Fibroblast of the aortic adventitia (primary cell): ENCODE measurements around the gene XIAP. TPM values are rescaled to one million over a fixed set of nuclear protein-coding genes. Genes with fewer than 3 reads are reported as not detected.
A peak's percentile ranks its signal among the peaks of the same experiment; 100 is the strongest.

Experiments used
- DNase-seq: peaks from one replicate; pipeline ENCODE4 v3.0.0-alpha.2; 2010; ENCODE audit warnings: low read depth
- H3K4me3 ChIP-seq: 2 replicates; pipeline ENCODE4 v1.5.1; 2011; ENCODE audit warnings: low read depth, mild to moderate bottlenecking, control low read depth, low read length, moderate library complexity
- total RNA-seq: library from RNA; depleted of rRNA; stranded (reverse); fragments of >200 nt; gene quantifications from 2 replicates; pipeline ENCODE4 v1.2.3, GENCODE V29; 2012; ENCODE audit warnings: low replicate concordance
- TF ChIP-seq, protein P1 (sequence below): IDR thresholded peaks from 2 replicates; pipeline ENCODE4 v1.5.1; 2011; ENCODE audit warnings: mild to moderate bottlenecking, low read length, control low read depth, inconsistent platforms; ENCODE audit not compliant: insufficient read depth

XIAP gene
- total RNA-seq, 1 donor = 35.6 TPM

DNA sequence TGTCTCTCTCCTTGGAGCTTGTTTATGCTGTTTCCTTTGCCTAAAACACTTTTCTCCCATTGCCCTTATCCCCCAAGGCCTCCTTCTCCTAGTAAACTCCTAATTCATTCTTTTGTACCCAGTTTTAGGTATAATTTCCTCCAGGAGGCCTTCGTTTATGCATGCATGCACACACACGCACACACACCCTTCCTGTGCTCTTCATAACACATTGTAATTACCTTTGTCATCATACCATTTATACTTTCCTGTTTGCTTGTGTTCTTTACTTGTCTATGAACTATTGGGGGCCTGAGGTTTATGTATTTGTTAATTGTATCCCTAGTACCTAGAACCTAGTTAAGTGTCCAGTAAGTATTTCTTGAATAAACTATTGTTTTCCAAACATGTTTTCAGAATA is 45.5 kb downstream of the XIAP start:
- TF ChIP-seq, protein P1, sequence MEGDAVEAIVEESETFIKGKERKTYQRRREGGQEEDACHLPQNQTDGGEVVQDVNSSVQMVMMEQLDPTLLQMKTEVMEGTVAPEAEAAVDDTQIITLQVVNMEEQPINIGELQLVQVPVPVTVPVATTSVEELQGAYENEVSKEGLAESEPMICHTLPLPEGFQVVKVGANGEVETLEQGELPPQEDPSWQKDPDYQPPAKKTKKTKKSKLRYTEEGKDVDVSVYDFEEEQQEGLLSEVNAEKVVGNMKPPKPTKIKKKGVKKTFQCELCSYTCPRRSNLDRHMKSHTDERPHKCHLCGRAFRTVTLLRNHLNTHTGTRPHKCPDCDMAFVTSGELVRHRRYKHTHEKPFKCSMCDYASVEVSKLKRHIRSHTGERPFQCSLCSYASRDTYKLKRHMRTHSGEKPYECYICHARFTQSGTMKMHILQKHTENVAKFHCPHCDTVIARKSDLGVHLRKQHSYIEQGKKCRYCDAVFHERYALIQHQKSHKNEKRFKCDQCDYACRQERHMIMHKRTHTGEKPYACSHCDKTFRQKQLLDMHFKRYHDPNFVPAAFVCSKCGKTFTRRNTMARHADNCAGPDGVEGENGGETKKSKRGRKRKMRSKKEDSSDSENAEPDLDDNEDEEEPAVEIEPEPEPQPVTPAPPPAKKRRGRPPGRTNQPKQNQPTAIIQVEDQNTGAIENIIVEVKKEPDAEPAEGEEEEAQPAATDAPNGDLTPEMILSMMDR = no peak
- no peak for DNase-seq
- H3K4me3 ChIP-seq = no peak overlapping the region

DNA sequence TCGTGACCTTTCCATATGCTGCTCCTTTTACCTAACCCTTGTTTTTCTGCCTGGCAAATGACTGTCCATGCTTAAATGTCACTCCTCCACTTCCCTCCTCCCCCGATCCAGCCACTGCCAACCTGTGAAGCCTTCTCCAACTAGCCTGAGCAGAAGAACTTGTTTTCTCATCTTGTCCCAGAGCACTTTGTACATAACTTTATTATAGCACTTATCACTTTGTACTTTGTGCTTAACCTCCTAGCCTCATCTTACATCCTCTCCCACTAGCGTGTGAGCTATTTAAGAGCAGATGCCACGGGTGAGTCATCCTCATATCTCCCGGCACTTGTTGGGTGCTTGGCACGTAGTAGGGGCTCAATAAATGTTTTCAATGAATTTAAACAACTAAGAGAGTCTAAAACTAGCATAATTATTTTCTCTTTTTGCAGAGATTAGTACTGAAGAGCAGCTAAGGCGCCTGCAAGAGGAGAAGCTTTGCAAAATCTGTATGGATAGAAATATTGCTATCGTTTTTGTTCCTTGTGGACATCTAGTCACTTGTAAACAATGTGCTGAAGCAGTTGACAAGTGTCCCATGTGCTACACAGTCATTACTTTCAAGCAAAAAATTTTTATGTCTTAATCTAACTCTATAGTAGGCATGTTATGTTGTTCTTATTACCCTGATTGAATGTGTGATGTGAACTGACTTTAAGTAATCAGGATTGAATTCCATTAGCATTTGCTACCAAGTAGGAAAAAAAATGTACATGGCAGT is 46.9 kb downstream of the XIAP start:
- H3K4me3 ChIP-seq = no peak overlapping the region
- TF ChIP-seq, protein P1 = no peak
- no peak for DNase-seq

DNA sequence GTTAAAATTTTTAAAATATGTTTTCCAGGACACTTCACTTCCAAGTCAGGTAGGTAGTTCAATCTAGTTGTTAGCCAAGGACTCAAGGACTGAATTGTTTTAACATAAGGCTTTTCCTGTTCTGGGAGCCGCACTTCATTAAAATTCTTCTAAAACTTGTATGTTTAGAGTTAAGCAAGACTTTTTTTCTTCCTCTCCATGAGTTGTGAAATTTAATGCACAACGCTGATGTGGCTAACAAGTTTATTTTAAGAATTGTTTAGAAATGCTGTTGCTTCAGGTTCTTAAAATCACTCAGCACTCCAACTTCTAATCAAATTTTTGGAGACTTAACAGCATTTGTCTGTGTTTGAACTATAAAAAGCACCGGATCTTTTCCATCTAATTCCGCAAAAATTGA is 49.7 kb downstream of the XIAP start:
- peak; percentile 44 for DNase-seq
- H3K4me3 ChIP-seq = no peak overlapping the region
- TF ChIP-seq, protein P1 = no peak

DNA sequence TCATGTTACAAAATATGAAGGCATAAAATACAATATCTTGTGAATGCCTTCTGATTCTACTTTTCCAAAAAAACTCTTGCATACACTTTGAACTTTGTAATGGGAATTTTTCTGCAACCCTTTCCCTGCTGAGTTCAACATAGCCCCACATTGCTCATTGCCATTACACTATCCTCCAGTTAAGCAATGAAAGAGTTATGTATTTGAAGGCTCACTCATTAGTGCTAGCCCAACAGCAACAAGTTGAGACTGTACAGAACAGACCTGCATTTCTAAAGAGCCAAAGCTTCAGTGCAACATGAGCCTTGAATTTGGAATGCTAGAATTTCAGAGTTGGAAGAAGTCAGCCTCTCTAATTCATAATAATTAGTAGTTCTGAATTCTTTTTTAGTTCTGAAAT is 57.2 kb downstream of the XIAP start:
- no peak overlapping the region for H3K4me3 ChIP-seq
- TF ChIP-seq, protein P1 = no peak
- peak; percentile 16 for DNase-seq

DNA sequence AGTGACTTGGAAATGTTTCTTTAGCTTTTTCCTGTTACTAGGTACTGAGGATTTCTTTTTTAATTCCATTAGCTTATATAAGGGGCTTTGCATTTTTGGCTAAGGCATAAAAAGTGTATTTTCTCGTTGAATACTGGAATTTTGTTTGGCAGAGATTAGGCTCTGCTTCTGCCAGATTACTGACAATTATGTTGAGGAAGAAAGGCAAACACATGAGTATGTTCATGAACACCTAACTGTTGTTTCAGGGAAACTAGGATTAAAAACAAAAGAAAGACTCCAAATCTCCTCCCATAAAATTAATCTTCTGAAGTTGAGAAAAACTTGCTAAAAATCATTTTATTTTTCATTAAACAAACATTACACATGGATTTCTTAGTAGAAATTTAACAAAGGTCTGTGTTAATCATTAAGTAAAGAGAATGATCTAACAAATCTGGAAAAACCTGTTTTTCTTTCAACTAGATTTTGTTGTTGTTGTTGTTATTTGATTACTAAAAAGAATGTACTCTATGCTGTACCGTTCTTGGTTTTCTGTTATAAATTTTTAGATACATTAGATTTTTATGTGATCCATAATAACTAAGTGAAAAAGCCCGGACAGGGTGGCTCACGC is 58.4 kb downstream of the XIAP start:
- no peak overlapping the region for H3K4me3 ChIP-seq
- TF ChIP-seq, protein P1 = no peak
- peak; percentile 25 for DNase-seq

DNA sequence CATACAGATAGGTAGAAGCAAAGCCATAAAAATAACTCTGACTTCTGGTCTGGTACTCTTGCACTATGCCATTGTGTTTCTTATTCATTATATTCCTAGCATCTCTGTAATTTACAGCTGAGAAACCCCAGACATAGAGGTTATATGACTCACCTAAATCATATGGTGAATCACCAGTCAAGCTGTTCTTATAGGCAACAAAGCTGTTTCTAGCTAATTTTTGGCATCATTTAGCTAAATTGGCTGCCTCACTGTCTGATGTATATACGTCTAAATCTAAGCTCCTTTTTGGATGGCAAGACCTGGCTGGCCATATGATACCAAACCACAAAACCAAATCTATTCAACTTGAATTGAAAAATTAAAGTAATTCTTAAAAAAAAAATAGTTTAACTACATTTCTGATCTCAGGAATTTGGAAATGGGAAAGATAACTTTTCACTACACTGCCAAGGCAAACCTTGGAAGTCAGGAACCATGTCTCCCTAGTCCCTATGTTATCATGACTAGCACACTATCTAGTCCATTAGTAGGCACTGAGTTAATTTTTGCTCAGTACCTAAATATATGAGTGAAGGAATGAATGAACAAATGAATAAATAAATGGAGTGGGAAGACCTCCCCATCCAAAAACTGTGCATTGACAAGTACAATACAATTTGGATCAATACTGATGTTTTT is 60.4 kb downstream of the XIAP start:
- TF ChIP-seq, protein P1 = no peak
- no peak overlapping the region for H3K4me3 ChIP-seq
- peak; percentile 92 for DNase-seq
